ENCODE data around the gene PLEKHA5. TPM values are rescaled to one million over a fixed set of nuclear protein-coding genes. Genes with fewer than 3 reads are reported as not detected.

PLEKHA5 gene
- total RNA-seq, 4 donors from 2014 or later = 26.9 to 78.0 (median 39.6) TPM

DNA sequence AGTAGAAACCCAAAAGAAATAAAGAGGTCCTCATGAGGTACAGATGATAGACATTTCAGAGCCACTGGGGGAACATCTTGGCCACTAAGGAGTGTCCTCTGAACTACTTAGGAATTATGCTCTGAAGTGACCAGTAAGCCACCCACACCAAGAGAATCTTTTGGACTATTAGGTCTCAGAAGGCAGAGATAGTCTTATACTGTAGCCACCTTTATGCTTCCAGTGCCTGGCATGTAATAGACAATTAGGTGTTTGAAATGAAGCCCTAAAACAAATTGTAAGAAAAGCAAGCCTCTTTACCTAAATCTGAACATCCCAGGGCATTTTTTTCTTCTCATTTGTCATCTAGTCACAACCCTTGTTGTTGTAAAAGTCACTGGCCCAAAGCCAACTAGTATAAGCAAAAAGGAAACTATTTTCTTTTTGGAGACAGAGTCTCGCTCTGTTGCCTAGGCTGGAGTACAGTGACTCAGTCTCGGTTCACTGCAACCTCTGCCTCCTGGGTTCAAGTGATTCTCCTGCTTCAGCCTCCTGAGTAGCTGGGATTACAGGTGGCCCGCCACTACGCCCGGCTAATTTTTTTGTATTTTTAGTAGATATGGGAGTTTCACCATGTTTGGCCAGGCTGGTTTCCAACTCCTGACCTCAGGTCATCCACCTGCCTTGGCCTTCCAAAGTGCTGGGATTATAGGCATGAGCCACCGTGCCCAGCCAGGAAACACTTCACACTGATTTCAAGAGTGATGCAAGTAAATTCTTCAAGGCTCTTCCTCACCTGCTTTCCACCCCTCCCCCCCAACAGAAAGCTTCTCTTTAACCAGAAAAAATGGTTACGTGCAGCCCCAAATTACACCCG lies 11.1 kb downstream of the PLEKHA5 start:
- no peaks in the 10 kb centered on the region for H3K36me3 ChIP-seq
- in situ Hi-C loops (cut with MboI; ENCODE audit: low pct_ligation_motif_present in 1 of 4, low pct_unique_long_range_greater_than_20kb in 1 of 4, low sequenced_read_pairs in 3 of 4) (no loop called here), intact Hi-C loops (cut with DNase I; ENCODE audit: low total_unique reads) (no loop called here)
- WGBS, 2 donors (ENCODE audit: low coverage in 1 of 2) = 76 to 86% methylated on average over 6 to 8 of the region's 8 CpGs
- no peaks in the 10 kb centered on the region for H3K9me3 ChIP-seq
- TF ChIP-seq, protein P1, sequence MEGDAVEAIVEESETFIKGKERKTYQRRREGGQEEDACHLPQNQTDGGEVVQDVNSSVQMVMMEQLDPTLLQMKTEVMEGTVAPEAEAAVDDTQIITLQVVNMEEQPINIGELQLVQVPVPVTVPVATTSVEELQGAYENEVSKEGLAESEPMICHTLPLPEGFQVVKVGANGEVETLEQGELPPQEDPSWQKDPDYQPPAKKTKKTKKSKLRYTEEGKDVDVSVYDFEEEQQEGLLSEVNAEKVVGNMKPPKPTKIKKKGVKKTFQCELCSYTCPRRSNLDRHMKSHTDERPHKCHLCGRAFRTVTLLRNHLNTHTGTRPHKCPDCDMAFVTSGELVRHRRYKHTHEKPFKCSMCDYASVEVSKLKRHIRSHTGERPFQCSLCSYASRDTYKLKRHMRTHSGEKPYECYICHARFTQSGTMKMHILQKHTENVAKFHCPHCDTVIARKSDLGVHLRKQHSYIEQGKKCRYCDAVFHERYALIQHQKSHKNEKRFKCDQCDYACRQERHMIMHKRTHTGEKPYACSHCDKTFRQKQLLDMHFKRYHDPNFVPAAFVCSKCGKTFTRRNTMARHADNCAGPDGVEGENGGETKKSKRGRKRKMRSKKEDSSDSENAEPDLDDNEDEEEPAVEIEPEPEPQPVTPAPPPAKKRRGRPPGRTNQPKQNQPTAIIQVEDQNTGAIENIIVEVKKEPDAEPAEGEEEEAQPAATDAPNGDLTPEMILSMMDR (IDR thresholded peaks at IDR 0.05) = no peak
- TF ChIP-seq EP300 (IDR thresholded peaks at IDR 0.05; ENCODE audit: low read depth) (no peak), POLR2AphosphoS5 (IDR thresholded peaks at IDR 0.05) (no peak), POLR2A (IDR thresholded peaks at IDR 0.05) (no peak)
- H3K4me1 ChIP-seq = peaks cover 0 to 12% (median 6%) of the 10 kb centered on the region in 4 donors
- H3K4me3 ChIP-seq = no peak overlapping the region
- no peak for DNase-seq
- H3K27me3 ChIP-seq = no peaks in the 10 kb centered on the region
- no peak overlapping the region for H3K27ac ChIP-seq

DNA sequence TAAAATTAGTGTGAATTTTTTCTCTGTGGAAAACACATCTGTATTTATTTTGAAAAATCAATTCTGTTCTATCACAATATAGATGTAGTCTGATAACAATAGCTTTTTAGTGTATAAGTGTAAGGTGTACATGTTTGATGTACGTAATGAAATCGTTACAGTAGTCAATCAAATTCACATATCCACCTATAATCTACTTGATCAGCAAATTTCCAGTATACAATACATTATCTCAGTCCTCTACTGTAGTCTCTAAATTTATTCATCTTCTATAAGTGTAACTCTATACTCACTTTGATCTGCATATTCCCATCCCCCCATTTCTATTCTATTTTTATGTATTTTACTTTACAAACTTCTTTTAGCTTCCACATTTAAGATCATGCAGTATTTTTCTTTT lies 13.0 kb downstream of the PLEKHA5 start:
- H3K27me3 ChIP-seq = no peaks in the 10 kb centered on the region
- no peak overlapping the region for H3K4me3 ChIP-seq
- 91 to 92% methylated on average over 2 of the region's 2 CpGs for WGBS, 2 donors (ENCODE audit: low coverage in 1 of 2)
- TF ChIP-seq EP300 (IDR thresholded peaks at IDR 0.05; ENCODE audit: low read depth) = no peak
- no peak overlapping the region for H3K27ac ChIP-seq
- intact Hi-C loops (cut with DNase I; ENCODE audit: low total_unique reads) = no loop called here
- no peak for DNase-seq
- in situ Hi-C loops (cut with MboI; ENCODE audit: low pct_ligation_motif_present in 1 of 4, low pct_unique_long_range_greater_than_20kb in 1 of 4, low sequenced_read_pairs in 3 of 4) = no loop called here
- H3K36me3 ChIP-seq = no peaks in the 10 kb centered on the region
- peaks cover 0 to 17% (median 7%) of the 10 kb centered on the region in 4 donors for H3K4me1 ChIP-seq
- H3K9me3 ChIP-seq = no peaks in the 10 kb centered on the region

DNA sequence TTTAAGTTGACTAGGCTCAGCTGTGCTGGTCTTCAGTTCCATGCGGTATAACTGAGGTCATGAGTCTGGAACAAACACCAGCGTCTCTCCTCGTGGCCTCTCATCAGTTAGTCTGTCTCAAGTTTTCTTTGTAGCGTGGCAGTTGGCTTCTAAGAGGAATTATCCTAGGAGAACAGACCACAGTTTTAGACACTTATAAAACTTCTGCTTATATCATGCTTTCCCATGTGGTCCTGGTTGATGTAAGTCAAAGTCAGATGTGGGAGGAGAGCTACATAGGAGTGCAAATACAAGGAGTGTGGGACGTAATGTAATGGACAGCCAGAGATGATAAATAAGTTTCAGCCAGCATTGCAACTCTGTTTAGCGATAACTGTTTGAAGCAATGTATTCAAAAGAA lies 14.8 kb downstream of the PLEKHA5 start:
- DNase-seq = no peak
- no peak for TF ChIP-seq EP300 (IDR thresholded peaks at IDR 0.05; ENCODE audit: low read depth)
- no peak overlapping the region for H3K27ac ChIP-seq
- no peaks in the 10 kb centered on the region for H3K36me3 ChIP-seq
- no peaks in the 10 kb centered on the region for H3K9me3 ChIP-seq
- H3K4me1 ChIP-seq = peaks cover 0 to 17% (median 7%) of the 10 kb centered on the region in 4 donors
- in situ Hi-C loops (cut with MboI; ENCODE audit: low pct_ligation_motif_present in 1 of 4, low pct_unique_long_range_greater_than_20kb in 1 of 4, low sequenced_read_pairs in 3 of 4) (no loop called here), intact Hi-C loops (cut with DNase I; ENCODE audit: low total_unique reads) (no loop called here)
- 88 to 90% methylated on average over 6 of the region's 6 CpGs for WGBS, 2 donors (ENCODE audit: low coverage in 1 of 2)
- H3K27me3 ChIP-seq = no peaks in the 10 kb centered on the region
- no peak overlapping the region for H3K4me3 ChIP-seq

DNA sequence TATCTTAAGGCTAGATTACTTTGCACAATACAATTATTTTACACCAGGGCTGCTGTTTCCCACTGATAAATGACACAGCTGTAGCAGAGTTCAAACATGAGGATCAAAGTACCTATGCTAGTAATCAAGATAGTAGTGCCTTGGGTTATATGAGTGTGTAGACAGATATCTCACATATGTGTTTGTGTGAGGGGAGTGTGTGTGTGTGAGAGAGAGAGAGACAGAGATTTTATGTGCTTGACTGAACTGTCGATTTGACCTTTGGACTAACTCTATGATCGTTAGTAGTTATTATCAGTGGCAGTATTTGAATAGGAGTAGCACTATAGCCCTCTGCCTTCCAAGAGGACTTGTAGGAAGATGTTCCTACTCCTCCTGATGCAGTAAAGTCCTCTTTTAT lies 15.5 kb downstream of the PLEKHA5 start:
- WGBS, 2 donors (ENCODE audit: low coverage in 1 of 2) = 60 to 68% methylated on average over 2 of the region's 2 CpGs
- intact Hi-C loops (cut with DNase I; ENCODE audit: low total_unique reads) (no loop called here), in situ Hi-C loops (cut with MboI; ENCODE audit: low pct_ligation_motif_present in 1 of 4, low pct_unique_long_range_greater_than_20kb in 1 of 4, low sequenced_read_pairs in 3 of 4) (no loop called here)
- no peak overlapping the region for H3K4me3 ChIP-seq
- H3K27me3 ChIP-seq = no peaks in the 10 kb centered on the region
- no peak overlapping the region for H3K27ac ChIP-seq
- TF ChIP-seq POLR2AphosphoS5 (IDR thresholded peaks at IDR 0.05) (peak in 1 of 3 donors; percentile 34), EP300 (IDR thresholded peaks at IDR 0.05; ENCODE audit: low read depth) (no peak)
- no peak for DNase-seq
- no peaks in the 10 kb centered on the region for H3K36me3 ChIP-seq
- H3K9me3 ChIP-seq = no peaks in the 10 kb centered on the region
- peaks cover 0 to 17% (median 7%) of the 10 kb centered on the region in 4 donors for H3K4me1 ChIP-seq

DNA sequence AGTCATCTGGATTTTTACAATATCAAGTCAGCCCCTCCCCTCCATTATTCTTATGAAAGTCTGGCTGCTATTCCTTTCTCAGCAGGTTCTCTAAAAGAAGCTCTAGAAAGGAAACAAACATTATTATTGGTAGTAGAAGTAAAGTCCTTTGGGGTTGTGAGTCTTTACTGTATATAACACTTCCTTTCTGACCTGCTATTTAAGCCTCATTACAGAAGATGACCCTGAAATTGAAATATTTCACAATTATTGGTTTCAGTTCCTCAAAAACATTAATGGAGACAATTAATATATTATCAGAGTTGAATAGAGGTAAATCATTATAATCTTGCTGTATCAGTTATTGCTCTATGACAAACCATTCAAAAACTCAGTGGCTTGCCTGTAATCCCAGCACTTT lies 19.3 kb downstream of the PLEKHA5 start:
- Histone ChIP-seq H3K27me3 (no peaks in the 10 kb centered on the region), H3K9me3 (no peaks in the 10 kb centered on the region), H3K36me3 (no peaks in the 10 kb centered on the region), H3K4me1 (peaks cover 0 to 17% (median 7%) of the 10 kb centered on the region in 4 donors), H3K27ac (no peak overlapping the region), H3K4me3 (no peak overlapping the region)
- intact Hi-C loops (cut with DNase I; ENCODE audit: low total_unique reads) (no loop called here), in situ Hi-C loops (cut with MboI; ENCODE audit: low pct_ligation_motif_present in 1 of 4, low pct_unique_long_range_greater_than_20kb in 1 of 4, low sequenced_read_pairs in 3 of 4) (no loop called here)
- no peak for DNase-seq
- no peak for TF ChIP-seq POLR2AphosphoS5 (IDR thresholded peaks at IDR 0.05)
- TF ChIP-seq POLR2A (IDR thresholded peaks at IDR 0.05) = no peak
- no peak for TF ChIP-seq EP300 (IDR thresholded peaks at IDR 0.05; ENCODE audit: low read depth)
- TF ChIP-seq, protein P1 (IDR thresholded peaks at IDR 0.05) = no peak
